ENCODE results near the gene ADK.

Gene ADK

GRCh38 chr10:74635655-74636054, 484.6 kb downstream of the ADK start:
- no peak for DNase-seq

DNA sequence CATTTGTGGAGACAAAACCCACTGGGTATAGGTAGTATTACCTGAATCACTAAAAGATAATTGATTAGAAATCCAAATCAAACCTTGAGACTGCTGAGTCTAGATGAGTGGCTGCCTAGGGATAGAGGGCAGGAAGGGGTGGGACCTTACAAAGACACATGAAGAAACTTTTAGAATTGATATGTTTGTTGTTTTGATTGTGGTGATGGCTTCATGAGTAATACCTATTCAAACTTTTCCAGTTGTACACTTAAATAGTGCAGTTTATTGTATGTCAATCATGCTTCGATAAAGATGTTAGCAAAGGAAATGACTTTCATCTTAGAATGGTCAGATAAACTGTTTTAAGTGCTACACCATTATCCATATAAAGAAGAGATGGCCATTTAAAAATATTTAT, 486.7 kb downstream of the ADK start:
- DNase-seq, result no peak

DNA sequence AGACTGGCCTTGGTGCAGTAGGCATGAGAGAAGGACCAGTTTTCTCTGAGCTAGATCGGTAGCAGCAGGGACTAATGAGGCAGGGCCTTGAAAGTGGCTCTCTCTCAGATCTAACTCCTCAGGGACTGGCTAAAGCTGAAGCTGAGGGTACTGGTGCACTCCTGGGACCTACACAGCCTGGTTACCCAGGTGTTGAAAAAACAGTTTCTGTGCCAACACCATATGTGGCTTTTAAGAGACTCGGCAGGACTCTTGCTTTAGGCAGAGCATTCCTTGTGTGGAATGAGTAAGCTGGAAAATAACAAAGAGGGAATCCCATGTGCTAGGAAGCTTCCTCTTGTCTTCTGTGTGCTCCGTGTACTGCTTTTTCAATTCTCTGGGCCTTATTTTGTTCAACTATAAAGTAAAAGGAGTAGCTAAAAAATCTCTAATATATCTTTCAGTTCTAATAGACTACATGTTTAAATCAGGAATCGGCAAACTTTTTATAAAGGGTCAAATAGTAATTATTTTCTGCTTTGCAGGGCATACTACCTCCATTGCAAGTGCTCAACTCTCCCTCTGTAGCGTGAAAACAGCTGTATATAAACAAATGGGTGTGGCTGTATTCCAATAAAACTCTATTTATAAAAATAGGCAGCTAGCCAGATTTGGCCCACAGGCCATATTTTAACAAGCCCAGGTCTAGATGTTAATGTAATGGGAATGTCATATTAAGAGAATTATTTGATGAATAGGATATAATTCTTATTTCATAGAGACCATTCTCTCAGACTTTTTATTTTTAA, 489.3 kb downstream of the ADK start:
- DNase-seq, result no peak

- DNase-seq, result no peak
These were observed 490.6 kb downstream of the ADK start for GRCh38 chr10:74641659-74642058.

GRCh38 chr10:74642901-74643595, 492.0 kb downstream of the ADK start:
- DNase-seq, result no peak

- no peak for DNase-seq
These were observed 492.6 kb downstream of the ADK start for GRCh38 chr10:74643596-74643975.

GRCh38 chr10:74644738-74645137, 493.7 kb downstream of the ADK start:
- DNase-seq, result no peak

DNA sequence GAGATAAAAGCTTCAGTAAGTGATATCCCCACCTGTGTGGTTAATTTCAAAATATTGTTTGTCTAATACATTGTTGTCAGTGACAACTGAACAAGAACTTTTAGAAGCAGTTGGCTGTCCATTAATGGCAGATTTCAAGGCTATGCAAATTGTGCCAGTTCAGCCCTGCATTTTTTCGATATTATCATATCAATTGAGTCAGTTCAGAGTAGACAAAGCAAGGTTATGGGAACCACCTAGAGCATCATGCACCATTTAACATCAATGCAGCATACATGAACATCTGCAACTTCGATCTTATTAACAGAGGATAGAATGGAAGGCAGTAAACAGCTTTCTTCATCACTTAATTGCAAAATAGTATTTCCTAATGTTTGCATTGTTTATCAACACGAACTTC, 494.7 kb downstream of the ADK start:
- DNase-seq, result no peak

- DNase-seq, result no peak
These were observed 499.6 kb downstream of the ADK start for GRCh38 chr10:74650613-74651012.

- DNase-seq, result no peak
These were observed 500.5 kb downstream of the ADK start for GRCh38 chr10:74651565-74651964.

DNA sequence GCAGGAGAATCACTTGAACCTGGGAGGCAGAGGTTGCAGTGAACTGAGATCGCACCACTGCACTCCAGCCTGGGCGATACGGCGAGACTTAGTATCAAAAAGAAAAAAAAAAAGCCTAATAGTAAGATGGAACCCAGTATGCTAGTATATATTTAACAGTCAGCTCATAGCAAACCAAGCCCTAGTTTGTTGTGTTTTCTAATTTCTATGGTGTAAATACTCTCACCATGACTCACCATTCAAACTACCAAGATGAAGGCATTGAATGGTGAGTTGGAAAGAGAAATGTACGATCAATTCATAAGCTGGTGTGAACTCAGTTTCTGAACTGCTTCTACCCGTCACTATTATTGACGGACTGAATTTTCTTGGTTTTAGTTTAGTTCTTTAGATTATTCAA, 501.6 kb downstream of the ADK start:
- no peak for DNase-seq

DNA sequence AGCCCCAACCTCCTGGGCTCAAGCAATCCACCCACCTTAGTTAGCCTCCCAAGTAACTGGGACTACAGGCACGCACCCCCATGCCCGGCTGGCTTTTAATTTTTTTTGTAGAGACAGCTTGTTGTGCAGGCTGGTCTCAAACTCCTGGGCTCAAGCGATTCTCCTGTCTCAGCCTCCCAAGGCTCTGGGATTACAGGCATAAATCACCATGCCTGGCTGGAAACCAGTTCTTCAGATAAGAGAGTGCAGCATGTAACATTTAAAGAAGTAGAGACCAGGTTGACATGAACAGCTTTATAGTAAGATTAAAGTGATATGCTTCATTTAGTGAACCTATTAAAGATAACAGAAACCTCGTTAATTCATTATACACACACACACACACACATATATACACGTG, 507.5 kb downstream of the ADK start:
- no peak for DNase-seq

- DNase-seq, result no peak
These were observed 511.6 kb downstream of the ADK start for GRCh38 chr10:74662635-74663034.

DNA sequence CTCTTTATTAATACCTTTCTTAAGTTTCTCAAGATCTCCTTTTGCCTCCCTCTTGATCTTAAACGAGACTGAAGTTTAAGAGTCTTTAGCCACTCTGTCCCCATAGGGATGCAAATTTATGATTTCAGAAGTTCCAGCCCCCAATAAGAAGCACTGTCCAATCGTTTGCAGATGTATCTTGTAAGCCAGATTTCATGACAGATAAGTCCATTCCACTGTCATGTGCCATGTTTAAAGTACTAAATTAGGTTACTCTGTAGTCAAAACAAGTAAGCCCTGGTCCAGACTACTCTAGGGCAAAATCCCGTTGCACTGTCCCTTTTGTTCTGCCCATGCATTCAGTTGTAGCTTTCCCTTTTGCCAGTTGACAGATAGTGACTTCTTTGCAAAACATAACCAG, 518.2 kb downstream of the ADK start:
- DNase-seq, result no peak

- DNase-seq, result no peak
These were observed 520.7 kb downstream of the ADK start for GRCh38 chr10:74671716-74672115.

- no peak for DNase-seq
These were observed 521.6 kb downstream of the ADK start for GRCh38 chr10:74672430-74673165.

DNA sequence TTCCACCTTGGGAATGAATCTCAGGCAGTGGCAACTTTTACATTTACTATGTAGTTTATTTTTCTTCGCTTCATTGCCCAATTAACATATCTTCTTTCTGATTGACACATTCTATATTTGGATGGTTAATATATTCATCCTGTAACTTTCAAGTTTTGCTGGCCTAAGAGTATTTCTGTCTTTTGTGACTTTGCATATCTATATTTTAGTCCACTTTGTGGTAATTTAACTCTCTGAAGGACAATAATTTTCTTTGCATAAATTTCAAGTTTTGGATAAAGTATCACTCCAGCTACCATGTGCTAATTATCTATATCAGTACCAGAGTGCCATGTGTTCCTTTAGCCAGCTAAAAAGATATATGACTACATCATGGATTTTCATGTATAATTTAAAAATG, 523.9 kb downstream of the ADK start:
- no peak for DNase-seq

- DNase-seq, result no peak
These were observed 524.5 kb downstream of the ADK start for GRCh38 chr10:74675484-74675883.

- no peak for DNase-seq
These were observed 526.9 kb downstream of the ADK start for GRCh38 chr10:74677951-74678350.

DNA sequence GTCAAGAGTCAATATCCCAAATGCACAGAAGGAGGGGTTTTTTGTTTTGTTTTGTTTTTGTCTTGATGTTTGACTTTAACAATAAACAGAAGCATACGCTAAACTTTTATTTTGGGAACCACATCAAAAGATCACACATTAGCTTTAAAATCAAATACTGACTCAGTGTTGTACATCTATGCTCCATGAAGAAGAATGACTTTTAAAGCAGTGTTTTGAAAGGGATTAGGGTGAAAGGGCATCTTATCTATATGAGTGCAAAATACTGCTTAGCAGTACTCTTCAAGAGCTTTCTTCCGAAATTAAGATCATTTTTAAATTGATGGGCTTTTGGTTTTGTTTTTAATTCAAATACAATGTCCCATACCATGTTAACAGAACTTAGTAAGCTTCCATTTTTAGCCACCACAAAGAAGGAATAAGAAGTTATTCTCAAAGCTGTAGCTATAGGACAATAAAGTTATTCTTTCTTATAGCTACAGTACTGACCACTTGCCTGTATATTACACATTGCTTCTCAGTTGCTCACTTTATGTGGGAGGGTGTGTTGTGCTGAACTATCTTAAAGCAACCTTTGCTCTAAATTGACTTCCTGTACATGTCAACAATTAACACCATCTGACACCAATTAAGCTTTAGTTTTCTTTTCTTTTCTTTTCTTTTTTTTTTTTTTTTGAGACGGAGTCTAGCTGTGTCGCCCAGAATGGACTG, 531.1 kb downstream of the ADK start:
- no peak for DNase-seq

DNA sequence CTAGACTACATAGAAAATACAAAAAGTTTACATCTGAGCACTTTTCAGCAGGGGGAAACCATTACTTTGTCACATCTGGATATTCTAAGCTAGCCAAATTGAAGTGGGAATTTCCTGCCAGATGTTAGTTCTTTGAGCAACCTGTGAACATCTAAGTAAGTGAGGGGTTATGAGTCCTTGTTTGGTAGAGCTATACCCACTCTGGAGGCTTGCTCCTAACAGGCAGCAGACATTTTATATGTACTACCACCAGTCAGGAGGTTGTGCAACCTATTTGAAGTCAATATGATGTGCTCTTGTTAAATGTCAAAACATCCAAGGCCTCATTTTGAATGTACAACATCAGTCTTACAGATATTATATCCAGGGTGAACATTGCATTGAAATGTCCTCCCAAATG, 532.0 kb downstream of the ADK start:
- DNase-seq, result no peak

DNA sequence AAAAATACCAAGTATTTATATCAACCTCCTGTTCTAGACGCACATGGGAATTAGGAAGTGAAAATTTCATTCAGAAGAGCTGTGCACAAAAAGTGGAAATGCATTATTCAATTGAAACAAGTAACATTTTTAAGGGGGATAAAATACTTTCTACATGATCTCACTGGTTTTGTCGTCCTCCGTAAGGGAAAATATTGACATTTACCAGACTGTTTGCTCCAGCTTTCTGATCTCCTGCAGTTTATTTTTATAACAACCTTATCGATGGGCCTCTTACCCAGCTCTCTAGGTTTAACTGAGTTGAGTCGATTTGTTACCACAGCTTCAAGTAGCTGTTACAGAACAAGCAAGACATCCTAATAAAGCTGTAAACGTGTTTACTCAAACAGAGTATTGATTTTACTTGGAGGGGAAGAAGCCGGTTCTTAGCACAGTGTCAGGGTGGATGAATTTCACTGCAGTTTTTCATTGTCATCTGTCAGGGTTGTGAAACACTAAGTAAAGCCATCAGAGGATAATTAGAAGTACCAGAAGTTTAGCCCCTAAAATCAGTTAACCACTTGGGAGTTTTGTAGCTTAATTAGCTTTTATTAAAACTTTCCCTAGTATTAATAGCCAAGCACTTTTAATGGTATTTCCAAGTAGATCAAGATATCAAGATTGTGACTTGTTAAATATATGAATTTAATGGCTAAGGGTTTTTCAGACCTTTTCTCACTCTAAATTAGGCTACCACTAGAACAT, 532.8 kb downstream of the ADK start:
- no peak for DNase-seq

- no peak for DNase-seq
These were observed 533.4 kb downstream of the ADK start for GRCh38 chr10:74684462-74684861.

Measured in Kasumi-1 (cell line).